GM18520 (cell line): Measurements from ENCODE around the gene ST7L.

ENCODE experiments used
- ATAC-seq: cut with Tn5 transposase; IDR thresholded peaks from one replicate; pipeline ENCODE4 v1.9.1; 2021; ENCODE audit not compliant: unreplicated experiment

Gene ST7L

GRCh38 chr1:112549590-112549989, 69.4 kb downstream of the ST7L start:
- ATAC-seq = no peak

GRCh38 chr1:112548547-112548946, 70.4 kb downstream of the ST7L start:
- no peak for ATAC-seq

- no peak for ATAC-seq
Measured at GRCh38 chr1:112546076-112546475, 72.9 kb downstream of the ST7L start.

DNA sequence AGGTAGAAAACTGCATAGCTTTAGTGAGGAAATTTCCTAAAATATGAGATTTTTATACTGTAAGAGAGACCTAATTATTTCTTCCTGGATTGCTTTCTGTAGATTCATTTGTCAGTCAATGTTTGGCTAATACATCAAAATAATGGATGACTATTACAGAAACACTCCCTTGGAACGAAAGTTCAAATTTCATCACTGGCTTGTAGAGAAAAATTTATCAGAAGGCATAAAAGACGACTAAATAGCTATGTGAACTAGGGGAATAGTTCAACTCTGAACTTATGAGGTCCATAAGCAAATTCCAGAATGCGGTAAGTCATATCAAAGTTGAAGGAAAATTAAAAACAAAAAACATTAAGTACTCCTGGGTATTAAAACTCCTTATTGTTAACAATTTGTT, 74.2 kb downstream of the ST7L start:
- ATAC-seq = no peak

GRCh38 chr1:112544011-112544688, 74.8 kb downstream of the ST7L start:
- ATAC-seq = no peak

DNA sequence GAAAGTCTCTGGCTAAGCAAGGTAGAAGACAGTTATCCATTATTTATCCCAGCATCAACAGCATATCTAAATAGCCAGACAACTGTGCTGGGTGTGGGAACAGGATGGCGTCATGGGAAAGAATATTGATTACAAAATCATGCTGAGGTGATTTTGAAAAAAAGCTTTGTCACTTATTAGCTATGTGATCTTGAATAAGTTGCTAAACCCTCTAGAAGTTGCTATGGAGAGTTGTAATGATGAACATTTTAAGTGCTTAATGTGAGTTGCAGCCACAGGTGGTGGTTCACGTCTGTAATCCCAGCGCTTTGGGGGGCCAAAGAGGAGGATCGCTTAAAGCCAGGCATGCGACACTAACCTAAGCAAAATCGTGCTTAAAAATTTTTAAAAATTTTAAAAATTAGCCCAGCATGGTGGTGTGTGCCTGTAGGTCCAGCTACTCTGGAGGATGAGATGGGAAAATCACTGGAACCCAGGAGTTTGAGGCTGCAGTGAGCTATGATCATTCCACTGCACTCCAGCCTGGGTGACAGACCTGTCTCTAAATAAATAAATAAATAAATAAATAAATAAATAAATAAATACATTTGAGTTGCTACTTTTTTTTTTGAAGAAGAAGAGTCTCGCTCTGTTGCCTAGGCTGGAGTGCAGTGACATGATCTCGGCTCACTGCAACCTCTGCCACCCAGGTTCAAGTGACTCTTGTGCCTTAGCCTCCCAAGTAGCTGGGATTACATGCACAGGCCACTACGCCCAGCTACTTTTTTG, 76.6 kb downstream of the ST7L start:
- ATAC-seq = no peak

GRCh38 chr1:112541299-112541698, 77.6 kb downstream of the ST7L start:
- ATAC-seq = no peak

- no peak for ATAC-seq
Measured at GRCh38 chr1:112540226-112540794, 78.6 kb downstream of the ST7L start.

DNA sequence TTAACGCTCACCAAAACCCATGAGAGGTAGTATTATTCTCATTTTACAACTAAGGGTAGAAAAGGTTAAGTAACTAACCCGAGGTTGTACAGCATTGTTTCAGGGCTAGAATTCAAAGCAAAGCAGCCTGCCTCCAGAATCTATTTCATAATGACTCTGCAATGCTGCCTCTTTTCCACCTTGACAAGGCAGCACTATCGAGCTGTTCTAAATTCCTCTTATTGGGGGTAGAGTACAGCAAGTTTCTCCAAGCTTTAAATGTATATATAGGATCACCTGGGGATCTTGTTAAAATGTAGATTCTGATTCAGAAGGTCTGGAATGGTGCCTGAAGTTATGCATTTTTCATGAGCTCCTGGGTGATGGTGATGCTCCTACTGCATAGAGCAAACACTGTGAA, 80.1 kb downstream of the ST7L start:
- ATAC-seq = no peak

GRCh38 chr1:112537456-112537855, 81.5 kb downstream of the ST7L start:
- ATAC-seq = no peak

DNA sequence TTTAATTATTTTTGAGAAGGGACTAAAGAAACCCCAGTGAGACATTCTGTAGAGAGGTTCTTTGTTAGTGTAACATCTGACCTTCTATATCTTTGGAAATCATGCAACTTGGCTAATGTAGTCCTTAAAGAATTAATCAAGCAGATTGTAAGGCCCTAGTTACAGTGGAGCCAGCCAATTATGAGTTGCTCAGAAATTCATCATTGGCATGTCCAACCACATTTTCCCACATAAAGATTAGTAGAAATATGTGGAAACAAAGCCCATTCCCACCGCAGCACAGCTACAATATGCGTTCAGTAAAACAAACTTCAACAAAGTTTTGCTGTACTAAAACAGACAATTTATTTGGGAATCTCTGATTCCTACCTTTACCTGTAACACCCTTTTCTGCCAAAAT, 82.4 kb downstream of the ST7L start:
- no peak for ATAC-seq

DNA sequence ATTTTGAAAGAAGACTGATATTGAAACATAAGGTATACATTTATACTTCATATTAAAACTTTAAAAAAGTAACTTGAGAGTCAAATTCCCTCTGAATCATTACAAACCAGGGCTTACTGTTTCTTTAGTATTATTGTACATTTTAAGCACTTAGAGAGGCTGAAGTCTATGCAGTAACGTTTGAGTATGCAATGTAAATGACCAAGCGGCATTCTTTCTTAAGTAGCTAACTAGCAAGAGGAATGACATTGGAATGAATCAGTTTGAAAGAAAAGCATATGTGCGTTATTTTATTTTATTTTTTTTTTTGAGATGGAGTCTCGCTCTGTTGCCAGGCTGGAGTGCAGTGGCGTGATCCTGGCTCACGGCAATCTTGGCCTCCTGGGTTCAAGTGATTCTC, 85.9 kb downstream of the ST7L start:
- no peak for ATAC-seq

DNA sequence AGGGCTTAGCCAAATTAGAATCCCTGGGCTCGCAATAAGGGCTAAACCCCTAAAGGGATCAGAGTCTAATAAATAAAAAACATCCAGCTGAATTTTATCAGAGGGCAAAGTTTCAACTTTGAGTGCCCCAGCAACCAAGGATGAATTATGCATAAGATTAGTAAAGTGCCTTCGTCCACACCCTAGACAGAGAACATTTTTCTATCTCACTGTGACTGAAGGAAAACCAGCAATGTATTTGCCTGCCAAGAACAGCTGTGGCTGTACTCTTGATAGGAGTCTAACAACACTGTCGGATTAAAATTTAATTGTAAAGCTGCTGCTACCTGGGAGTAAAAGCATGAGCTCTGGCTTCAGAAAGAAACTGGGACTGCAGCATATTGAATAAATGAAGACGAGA, 86.9 kb downstream of the ST7L start:
- no peak for ATAC-seq

DNA sequence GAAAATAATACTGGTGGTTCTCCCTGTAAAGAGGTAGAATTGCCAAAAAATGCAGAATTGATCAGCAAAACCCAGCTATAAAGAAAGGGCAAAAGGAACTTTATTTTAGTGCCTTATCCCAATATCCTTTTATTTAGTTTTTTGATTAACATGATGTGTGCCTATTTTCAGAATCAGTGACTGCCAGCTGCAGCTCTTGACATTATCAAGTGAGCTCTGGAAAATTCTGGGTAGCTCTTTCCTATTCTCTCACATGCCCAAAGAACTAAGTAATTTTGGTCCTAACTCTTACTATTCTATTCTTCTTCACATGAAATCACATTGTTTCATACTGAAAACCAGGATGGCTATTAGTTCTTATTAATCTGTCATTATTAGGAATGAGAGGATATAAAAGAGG, 88.1 kb downstream of the ST7L start:
- ATAC-seq = no peak

DNA sequence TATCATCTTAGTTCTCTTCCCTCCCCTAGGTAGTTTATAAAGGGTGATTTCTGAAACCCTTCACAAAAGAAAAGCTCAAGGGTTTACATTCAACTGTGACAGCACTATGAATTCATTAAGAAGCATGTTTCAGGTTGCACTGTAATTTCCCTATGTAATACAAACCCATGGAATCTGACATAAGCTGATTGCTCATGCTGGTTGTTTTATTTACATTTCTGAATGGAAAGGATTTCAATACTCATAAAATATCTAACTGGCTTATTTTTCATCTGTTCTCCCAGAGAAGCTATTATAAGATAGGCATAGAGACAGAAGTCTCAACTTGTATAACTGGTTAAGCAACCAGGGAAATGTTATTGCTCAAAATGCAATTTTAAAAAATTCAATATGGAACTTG, 89.6 kb downstream of the ST7L start:
- ATAC-seq = no peak

DNA sequence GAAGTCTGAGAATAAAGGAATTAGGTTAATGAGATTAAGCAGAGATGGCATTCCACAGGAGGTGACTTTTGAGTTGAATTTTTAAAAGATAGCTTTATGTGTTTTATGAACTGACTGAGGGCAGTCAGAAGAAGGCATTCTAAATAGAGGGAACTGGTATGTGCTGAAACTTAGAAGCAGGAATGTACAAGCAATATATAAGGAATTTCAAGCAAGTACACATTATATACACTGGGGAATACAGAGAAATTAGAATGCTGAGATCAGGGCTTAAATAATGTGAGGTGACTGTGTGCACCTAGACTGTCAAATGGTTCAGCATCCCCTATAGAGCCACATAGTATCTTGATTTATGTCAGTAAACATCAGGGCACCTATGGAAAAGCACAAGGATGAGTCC, 90.9 kb downstream of the ST7L start:
- no peak for ATAC-seq

- ATAC-seq = no peak
Measured at GRCh38 chr1:112527266-112528010, 91.5 kb downstream of the ST7L start.

- no peak for ATAC-seq
Measured at GRCh38 chr1:112524986-112525385, 94.0 kb downstream of the ST7L start.

- ATAC-seq = no peak
Measured at GRCh38 chr1:112524251-112524650, 94.7 kb downstream of the ST7L start.

DNA sequence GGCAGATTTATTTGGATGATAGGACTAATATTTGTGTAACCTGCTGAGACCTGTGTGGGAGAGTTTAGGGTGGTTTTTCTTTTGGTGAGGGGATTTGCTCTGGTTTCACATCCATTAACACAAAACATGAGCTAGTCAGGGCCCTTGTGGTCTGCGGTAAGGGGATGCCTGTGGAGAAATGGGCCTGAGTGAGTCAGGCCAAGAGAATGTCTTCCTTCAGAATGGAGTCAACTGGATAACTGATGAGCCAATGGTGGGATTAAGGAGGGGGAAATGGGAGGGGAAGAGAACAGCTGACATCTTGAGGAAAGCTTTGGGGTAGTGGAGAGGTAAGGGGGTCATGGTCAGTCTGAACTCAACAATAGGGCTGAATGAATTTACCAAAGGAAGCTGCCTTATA, 96.3 kb downstream of the ST7L start:
- no peak for ATAC-seq

DNA sequence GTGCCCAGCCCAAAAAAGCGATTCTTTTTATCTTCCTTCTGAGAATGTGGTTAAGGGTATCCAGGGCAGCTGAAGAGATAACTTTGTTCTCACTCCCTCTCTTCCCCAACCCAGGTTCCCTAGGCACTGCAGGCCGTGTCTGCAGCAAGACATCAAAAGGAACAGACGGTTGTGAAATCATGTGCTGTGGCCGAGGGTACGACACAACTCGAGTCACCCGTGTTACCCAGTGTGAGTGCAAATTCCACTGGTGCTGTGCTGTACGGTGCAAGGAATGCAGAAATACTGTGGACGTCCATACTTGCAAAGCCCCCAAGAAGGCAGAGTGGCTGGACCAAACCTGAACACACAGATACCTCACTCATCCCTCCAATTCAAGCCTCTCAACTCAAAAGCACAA, 98.8 kb downstream of the ST7L start:
- ATAC-seq = no peak

DNA sequence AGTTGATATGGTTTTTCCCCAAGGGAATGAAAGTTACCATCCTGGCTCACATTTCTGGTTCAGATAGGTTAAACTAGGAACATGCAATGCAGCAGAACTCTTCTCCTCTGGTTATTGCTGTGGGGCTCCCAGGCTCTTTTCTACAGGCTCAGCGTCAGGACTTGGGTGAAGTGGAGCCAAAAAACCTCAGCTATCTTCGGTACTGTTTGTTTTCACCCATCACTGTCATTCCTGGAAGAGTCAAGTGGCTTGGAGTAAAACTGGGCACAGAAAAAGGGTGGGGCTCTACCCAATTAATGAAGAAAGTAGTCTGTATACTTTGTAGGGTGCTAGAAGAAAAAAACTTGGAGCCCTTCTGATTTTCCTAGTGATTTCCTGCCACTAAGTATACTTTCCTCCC, 100.8 kb downstream of the ST7L start:
- ATAC-seq = no peak
